HCT116 (cell line): ENCODE data around the gene AGAP1. TPM values are rescaled to one million over a fixed set of nuclear protein-coding genes. Genes with fewer than 3 reads are reported as not detected.

Source experiments
- ATAC-seq: fragments of 200-7000 bp; cut with Tn5 transposase; 2 replicates; pipeline ENCODE4 v1.9.1; 2020; ENCODE audit warnings: mild to moderate bottlenecking, moderate library complexity
- BruUV-seq: library from RNA; stranded (reverse); fragments of 400-500 nt; replicated peaks from 2 replicates; lab custom pipeline; 2021; lab: Mats Ljungman, UMichigan
- CTCF ChIA-PET: fragments of 300-600 bp; sonication (Branson Sonifier 250); formaldehyde crosslinking; loops from one replicate; lab custom pipeline; 2021; ENCODE audit warnings: antibody characterized with exemption; lab: Charles Lee
- POLR2A ChIA-PET: fragments of 300-600, 350-600 bp; sonication (Branson Sonifier 250); formaldehyde crosslinking; loops from one replicate; lab custom pipeline; 2021; ENCODE audit warnings: antibody characterized with exemption; lab: Charles Lee
- RAD21 ChIA-PET, 2 experiments: fragments of 300-600 bp; sonication (Branson Sonifier 250); formaldehyde crosslinking; loops; one replicate each; lab custom pipeline; 2023; ENCODE audit warnings: low total read pairs in 2 of 2; ENCODE audit not compliant: uncharacterized antibody in 2 of 2, unreplicated experiment in 2 of 2, low non-redundant PET in 1 of 2; lab: Charles Lee
- DNase-seq: peaks from one replicate; pipeline ENCODE4 v3.0.0-alpha.2; 2010; ENCODE audit warnings: low read depth, low spot score
- H2AFZ ChIP-seq: fragments of 200-600 bp; shearing (Covaris generic), sonication (generic); 2 replicates; pipeline ENCODE4 v1.6.1; 2017; ENCODE audit warnings: low read depth, mixed run types, mixed read lengths, antibody characterized with exemption, low read length; ENCODE audit not compliant: poor library complexity, severe bottlenecking
- H3K27ac ChIP-seq: 2 replicates; pipeline ENCODE4 v1.5.1; 2012; ENCODE audit warnings: low read depth, low read length
- H3K27me3 ChIP-seq: fragments of 200-600 bp; sonication (generic); 2 replicates; pipeline ENCODE4 v1.6.1; 2016; ENCODE audit warnings: mixed run types, low read length, mixed read lengths; ENCODE audit not compliant: insufficient read depth
- H3K36me3 ChIP-seq, 2 experiments: fragments of 200-500 bp in 1 of 2; fragments of 200-600 bp in 1 of 2; sonication (Bioruptor generic) in 1 of 2; sonication (generic) in 1 of 2; 2 replicates each; pipeline versions ENCODE4 v1.5.1 to v1.6.1; 2014 to 2016; ENCODE audit warnings: low read length in 2 of 2, inconsistent platforms in 1 of 2, mixed read lengths in 1 of 2, mixed run types in 1 of 2; ENCODE audit not compliant: insufficient read depth in 2 of 2, control insufficient read depth in 1 of 2
- H3K4me1 ChIP-seq, 2 experiments: fragments of 200-600 bp in 1 of 2; sonication (generic) in 1 of 2; 2 replicates each; pipeline versions ENCODE4 v1.5.1 to v1.6.1; 2012 to 2017; ENCODE audit warnings: low read length in 2 of 2, inconsistent platforms in 1 of 2, mild to moderate bottlenecking in 1 of 2, mixed read lengths in 1 of 2, mixed run types in 1 of 2, moderate library complexity in 1 of 2; ENCODE audit not compliant: insufficient read depth in 2 of 2, control insufficient read depth in 1 of 2
- H3K4me2 ChIP-seq: fragments of 200-600 bp; sonication (generic); 2 replicates; pipeline ENCODE4 v1.6.1; 2017; ENCODE audit warnings: mixed run types, low read length, mixed read lengths
- H3K4me3 ChIP-seq, 2 experiments: fragments of 200-600 bp in 1 of 2; sonication (generic) in 1 of 2; replicated peaks in 1 of 2; 2 replicates each; pipeline ENCODE4 v1.5.1; 2011 to 2016; ENCODE audit warnings: low read length in 2 of 2, control low read depth in 1 of 2, low read depth in 1 of 2, mild to moderate bottlenecking in 1 of 2, mixed read lengths in 1 of 2, mixed run types in 1 of 2
- H3K79me2 ChIP-seq: fragments of 200-600 bp; sonication (generic); 2 replicates; pipeline ENCODE4 v1.6.1; 2017; ENCODE audit warnings: mild to moderate bottlenecking, mixed run types, low read length, moderate library complexity, mixed read lengths; ENCODE audit not compliant: insufficient read depth
- H3K9ac ChIP-seq: fragments of 200-600 bp; sonication (generic); 2 replicates; pipeline ENCODE4 v1.6.1; 2016; ENCODE audit warnings: low read length, mixed read lengths
- H3K9me2 ChIP-seq: fragments of 200-600 bp; sonication (generic), shearing (Covaris generic); 2 replicates; pipeline ENCODE4 v1.6.1; 2017; ENCODE audit warnings: mixed run types, mild to moderate bottlenecking, moderate library complexity; ENCODE audit not compliant: insufficient read depth
- H3K9me3 ChIP-seq, 2 experiments: fragments of 200-500 bp in 1 of 2; fragments of 200-600 bp in 1 of 2; sonication (Bioruptor generic) in 1 of 2; sonication (generic) in 1 of 2; 2 replicates each; pipeline ENCODE4 v1.6.1; 2014 to 2017; ENCODE audit warnings: low read length in 2 of 2, mixed read lengths in 2 of 2, inconsistent platforms in 1 of 2, low read depth in 1 of 2, mild to moderate bottlenecking in 1 of 2, mixed run types in 1 of 2, moderate library complexity in 1 of 2; ENCODE audit not compliant: control insufficient read depth in 1 of 2, insufficient read depth in 1 of 2
- H4K20me1 ChIP-seq: fragments of 200-600 bp; sonication (generic), shearing (Covaris generic); 2 replicates; pipeline ENCODE4 v1.6.1; 2017; ENCODE audit warnings: mixed run types, mild to moderate bottlenecking, moderate library complexity; ENCODE audit not compliant: insufficient read depth
- CEBPB ChIP-seq: IDR thresholded peaks from 2 replicates; pipeline ENCODE4 v1.6.1; 2012; ENCODE audit warnings: low read depth
- EGR1 ChIP-seq: IDR thresholded peaks from 2 replicates; pipeline ENCODE4 v1.6.1; 2012; ENCODE audit warnings: low read depth
- FOSL1 ChIP-seq: IDR thresholded peaks from 2 replicates; pipeline ENCODE4 v1.6.1; 2012; ENCODE audit warnings: low read depth
- ZFX ChIP-seq: fragments of 450-650 bp; IDR thresholded peaks from 2 replicates; pipeline ENCODE4 v1.6.1; 2017
- intact Hi-C: fragments of 100-400 bp; cut with micrococcal nuclease; formaldehyde crosslinking; loops from 2 replicates; pipeline ENCODE4 v1.10.0; 2022
- total RNA-seq: library from RNA; stranded (reverse); gene quantifications from one replicate; pipeline ENCODE4 v1.2.1, GENCODE V29; 2021; ENCODE audit not compliant: unreplicated experiment
- TF ChIP-seq, protein P1 (sequence below), 3 experiments: fragments of 200-600 bp in 1 of 3; sonication (generic) in 1 of 3; IDR thresholded peaks in 2 of 3; conservative IDR thresholded peaks in 1 of 3; 2 replicates each; pipeline ENCODE4 v1.5.1; 2012 to 2017; ENCODE audit warnings: low read depth in 2 of 3, low read length in 2 of 3, antibody characterized with exemption in 1 of 3, borderline replicate concordance in 1 of 3, control low read depth in 1 of 3, mild to moderate bottlenecking in 1 of 3, mixed read lengths in 1 of 3, mixed run types in 1 of 3, moderate library complexity in 1 of 3; ENCODE audit not compliant: insufficient read depth in 1 of 3

Gene AGAP1
- total RNA-seq, 1 experiment from 2014 or later: 43.8 TPM

DNA sequence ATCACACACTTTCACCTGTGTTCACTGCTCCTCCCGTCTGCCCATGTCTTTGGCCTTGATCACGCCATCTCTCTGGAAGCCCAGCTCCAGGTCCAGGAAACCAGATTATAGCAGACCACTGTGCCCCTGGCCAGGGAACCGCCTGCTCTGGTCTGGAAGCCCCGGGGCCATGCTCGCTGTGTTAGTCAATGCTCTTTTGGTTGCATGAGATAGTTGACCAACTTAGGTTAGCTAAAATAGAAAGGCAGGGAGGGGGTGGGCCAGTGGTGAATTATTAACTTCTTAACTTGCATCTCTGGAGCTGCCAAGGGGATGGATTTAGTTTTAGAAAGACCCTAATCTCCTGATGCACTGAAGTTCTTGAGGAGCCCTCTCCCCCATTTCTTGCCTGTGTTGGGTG lies 232.7 kb downstream of the AGAP1 start:
- ATAC-seq (no peak), DNase-seq (no peak)
- no peaks in the 10 kb centered on the region for H3K9me3 ChIP-seq
- H3K79me2 ChIP-seq: peaks cover 10% of the 10 kb centered on the region; the same call in 1 of the 2 replicates
- H3K9me2 ChIP-seq: no peaks in the 10 kb centered on the region
- no peak overlapping the region for H3K27ac ChIP-seq
- no peaks in the 10 kb centered on the region for H4K20me1 ChIP-seq
- H3K36me3 ChIP-seq: no peaks in the 10 kb centered on the region
- no peak overlapping the region for H3K4me3 ChIP-seq
- no TSS peak for BruUV-seq
- POLR2A ChIA-PET: no interaction called here
- no peak overlapping the region for H3K9ac ChIP-seq
- H2AFZ ChIP-seq: no peak overlapping the region
- CTCF ChIA-PET: no interaction called here
- H3K4me1 ChIP-seq: no peaks in the 10 kb centered on the region
- RAD21 ChIA-PET: no interaction called here
- TF ChIP-seq, protein P1, sequence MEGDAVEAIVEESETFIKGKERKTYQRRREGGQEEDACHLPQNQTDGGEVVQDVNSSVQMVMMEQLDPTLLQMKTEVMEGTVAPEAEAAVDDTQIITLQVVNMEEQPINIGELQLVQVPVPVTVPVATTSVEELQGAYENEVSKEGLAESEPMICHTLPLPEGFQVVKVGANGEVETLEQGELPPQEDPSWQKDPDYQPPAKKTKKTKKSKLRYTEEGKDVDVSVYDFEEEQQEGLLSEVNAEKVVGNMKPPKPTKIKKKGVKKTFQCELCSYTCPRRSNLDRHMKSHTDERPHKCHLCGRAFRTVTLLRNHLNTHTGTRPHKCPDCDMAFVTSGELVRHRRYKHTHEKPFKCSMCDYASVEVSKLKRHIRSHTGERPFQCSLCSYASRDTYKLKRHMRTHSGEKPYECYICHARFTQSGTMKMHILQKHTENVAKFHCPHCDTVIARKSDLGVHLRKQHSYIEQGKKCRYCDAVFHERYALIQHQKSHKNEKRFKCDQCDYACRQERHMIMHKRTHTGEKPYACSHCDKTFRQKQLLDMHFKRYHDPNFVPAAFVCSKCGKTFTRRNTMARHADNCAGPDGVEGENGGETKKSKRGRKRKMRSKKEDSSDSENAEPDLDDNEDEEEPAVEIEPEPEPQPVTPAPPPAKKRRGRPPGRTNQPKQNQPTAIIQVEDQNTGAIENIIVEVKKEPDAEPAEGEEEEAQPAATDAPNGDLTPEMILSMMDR (IDR thresholded peaks at IDR 0.05 in 2 of 3, conservative IDR thresholded peaks at IDR 0.05 in 1 of 3; ENCODE audit: borderline replicate concordance in 1 of 3, insufficient read depth in 1 of 3, low read depth in 2 of 3, low read length in 2 of 3): no peak
- no peak for TF ChIP-seq FOSL1
- H3K4me2 ChIP-seq: no peak overlapping the region
- no peaks in the 10 kb centered on the region for H3K27me3 ChIP-seq
- intact Hi-C loops: no loop called here

DNA sequence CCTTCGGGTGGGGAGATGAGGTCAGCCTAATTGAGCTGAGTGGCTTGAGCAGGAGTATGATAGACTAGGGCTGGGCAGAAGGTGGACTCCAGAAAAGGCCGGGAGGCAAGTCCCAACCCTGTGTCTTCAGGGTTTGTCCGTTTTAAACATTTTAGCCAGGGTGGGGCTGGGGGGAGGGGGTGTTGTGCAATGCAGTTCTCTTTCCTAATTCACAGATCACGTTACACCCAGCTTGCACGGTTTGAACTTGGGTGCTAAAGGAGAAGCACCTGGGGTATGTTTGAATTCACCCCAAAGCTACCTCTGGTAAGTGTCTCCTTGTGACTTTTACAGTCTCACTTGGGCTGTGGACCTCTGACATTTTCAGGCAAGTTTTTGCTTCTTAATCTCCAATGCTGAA lies 233.3 kb downstream of the AGAP1 start:
- CTCF ChIA-PET: no interaction called here
- no peak overlapping the region for H3K27ac ChIP-seq
- no TSS peak for BruUV-seq

More for the DNA sequence above, 233.3 kb downstream of the AGAP1 start:
- POLR2A ChIA-PET: no interaction called here
- DNase-seq (no peak), ATAC-seq (no peak)
- H3K9ac ChIP-seq: no peak overlapping the region
- no peak overlapping the region for H2AFZ ChIP-seq
- H3K9me3 ChIP-seq: no peaks in the 10 kb centered on the region
- H3K9me2 ChIP-seq: no peaks in the 10 kb centered on the region
- RAD21 ChIA-PET: no interaction called here
- H3K4me2 ChIP-seq: no peak overlapping the region
- H4K20me1 ChIP-seq: no peaks in the 10 kb centered on the region
- TF ChIP-seq EGR1: no peak
- no peak for TF ChIP-seq ZFX
- TF ChIP-seq CEBPB: 0 out of 2 replicates have a peak, but pooled peaks have one; percentile 15
- H3K79me2 ChIP-seq: peaks cover 7% of the 10 kb centered on the region; the same call in 1 of the 2 replicates
- no peak overlapping the region for H3K4me3 ChIP-seq
- H3K4me1 ChIP-seq: no peaks in the 10 kb centered on the region
- no peaks in the 10 kb centered on the region for H3K36me3 ChIP-seq
- no peaks in the 10 kb centered on the region for H3K27me3 ChIP-seq
- intact Hi-C loops: no loop called here
